ENCODE data around the gene ST6GALNAC3.
"Not testable (repeated sequence)": the region's sequence is repeated elsewhere in the genome, so short reads cannot be mapped to it uniquely, and the experiment has no call there.

The ST6GALNAC3 gene

DNA sequence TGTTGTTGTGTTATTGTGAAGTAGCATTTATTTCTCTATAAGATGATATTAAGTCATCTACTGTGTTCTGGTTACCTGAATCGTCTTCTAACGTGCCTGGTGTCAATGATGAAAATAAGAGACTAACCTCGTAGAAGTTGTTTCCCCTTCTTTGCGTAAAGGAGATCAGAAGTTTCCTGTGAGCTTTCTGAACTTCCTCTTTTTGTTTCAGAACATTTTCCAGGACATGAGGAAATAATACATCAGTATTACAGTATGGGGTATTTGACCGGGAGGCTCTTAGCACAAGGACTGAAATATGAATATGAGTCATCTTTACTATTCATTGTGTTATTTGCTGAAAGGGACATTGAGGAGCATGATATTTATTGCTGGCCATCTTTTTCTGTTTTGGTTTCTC is 1.3 kb downstream of the ST6GALNAC3 start:
- peak; percentile 37 for DNase-seq

DNA sequence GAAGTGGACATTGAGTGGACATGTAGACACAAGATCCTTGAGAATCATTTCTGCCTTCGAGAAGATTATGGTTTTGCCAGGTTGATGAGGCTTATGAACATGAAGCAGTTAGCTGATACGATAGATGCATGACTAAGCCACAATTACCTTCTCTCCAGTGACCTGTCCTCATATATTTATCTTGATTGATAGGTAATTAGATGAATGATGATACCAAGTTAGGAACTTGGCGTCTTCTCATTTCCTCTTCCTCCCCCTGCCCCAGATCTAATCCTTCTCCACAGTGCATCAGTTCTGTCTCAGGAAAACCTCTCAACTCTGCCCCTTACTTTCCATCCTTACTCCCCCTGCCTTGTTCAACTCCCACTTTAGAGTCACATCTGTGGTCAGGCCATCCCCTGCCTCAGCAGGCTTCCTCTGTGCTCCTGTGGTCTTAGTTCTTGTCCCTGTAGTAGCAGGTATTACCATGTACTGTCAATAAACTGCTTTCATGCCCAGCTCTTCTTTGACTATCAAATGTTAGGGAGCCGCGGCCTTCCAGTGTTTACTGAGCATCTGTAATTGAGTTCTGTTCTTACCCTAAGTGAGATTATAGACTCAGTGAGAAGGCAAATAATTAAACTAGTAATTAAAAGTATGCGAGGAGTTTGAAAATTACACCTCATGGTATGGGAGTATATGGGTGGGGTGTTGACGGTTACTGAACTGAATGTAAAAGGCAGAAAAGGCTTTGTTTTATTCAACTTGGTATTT is 5.1 kb downstream of the ST6GALNAC3 start:
- DNase-seq: no peak

DNA sequence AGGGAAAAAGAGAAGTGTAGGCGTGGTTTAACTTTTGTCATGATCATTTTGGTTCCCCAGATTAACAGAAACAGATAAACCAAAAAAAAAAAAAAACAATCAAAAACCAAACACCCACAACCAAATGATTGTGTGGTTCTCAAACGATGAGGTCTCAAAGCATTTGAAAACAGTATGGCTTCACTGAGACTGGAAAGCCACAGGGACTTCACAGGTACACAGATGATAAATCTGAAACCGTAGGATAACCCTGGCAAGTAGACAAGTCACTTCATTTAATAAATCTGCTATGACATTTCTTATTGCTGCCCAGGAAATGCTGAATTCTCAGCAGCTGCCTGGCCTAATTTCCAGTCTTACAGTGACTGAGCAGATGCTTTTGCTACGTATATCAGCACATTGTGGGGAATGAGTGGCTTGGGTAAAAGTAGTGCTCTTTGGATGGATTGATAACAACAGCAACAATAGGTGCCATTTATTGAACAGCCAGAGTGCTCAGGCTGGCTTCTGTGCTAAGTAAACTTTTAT is 6.1 kb downstream of the ST6GALNAC3 start:
- DNase-seq: no peak

DNA sequence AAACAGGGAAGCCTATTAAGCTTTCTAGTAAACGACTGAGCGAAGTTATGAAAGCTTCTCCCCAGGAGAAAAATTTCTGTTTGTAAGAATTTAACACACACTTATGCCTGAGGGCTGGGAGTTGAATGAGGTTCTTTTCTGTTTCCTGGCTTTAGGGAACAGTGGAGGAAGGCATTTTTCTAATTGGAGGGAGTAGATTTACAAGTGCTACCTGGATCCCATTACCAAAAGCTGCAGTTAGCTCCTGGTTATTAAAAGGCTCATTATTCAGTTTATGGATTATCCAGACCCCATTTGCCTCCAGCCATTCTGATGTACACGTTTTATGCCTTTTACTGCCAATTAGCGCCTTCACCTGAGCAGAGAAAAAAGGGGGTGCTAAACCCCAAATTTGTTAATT is 7.5 kb downstream of the ST6GALNAC3 start:
- DNase-seq: no peak

DNA sequence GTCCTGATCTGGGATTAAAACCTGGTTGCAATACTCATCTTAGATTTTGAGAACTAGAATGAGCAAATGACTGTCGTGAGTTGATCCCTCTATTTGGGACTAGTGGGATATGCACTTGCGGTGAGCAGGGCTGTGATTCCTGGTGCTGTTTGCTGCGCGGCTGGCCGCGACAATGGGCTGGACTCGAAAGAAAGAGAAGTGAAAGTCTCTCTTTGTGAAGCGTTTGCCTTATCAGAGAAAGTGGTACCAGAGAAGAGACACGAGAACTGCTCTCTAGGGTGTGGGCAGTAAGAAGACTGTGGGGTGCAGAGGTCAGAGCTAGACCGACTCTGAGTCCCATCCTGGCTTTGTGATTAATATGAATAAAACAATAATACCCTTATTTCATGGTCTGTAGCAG is 8.6 kb downstream of the ST6GALNAC3 start:
- DNase-seq: peak; percentile 67

DNA sequence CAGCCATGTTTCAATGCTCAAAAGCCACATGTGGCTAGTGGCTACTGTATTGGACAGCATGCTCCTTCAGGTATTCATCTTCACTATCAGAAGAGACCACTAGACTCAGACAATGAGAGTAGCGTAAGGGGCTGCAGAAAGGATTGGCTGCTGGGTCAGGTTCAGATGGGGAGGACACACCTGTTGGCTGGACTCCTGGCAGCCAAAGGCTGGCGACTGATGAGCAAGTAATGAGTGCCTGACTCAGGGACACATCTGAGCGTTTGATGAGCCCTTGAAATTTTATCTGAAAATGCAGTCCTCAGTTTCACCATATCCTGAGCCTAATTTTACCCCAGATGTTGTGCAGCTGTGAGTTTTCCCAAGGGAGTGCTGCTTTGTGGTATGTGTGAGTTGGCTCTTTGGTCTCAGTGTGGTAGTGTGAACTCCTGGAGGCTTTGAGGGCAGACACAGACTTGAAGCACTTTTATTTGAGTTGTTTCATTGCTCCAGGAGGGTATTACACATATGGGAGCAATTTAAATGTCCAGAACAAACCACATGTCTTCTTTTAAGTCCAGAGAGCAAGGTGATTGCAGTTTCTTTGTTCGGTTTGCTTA is 9.6 kb downstream of the ST6GALNAC3 start:
- DNase-seq: no peak

DNA sequence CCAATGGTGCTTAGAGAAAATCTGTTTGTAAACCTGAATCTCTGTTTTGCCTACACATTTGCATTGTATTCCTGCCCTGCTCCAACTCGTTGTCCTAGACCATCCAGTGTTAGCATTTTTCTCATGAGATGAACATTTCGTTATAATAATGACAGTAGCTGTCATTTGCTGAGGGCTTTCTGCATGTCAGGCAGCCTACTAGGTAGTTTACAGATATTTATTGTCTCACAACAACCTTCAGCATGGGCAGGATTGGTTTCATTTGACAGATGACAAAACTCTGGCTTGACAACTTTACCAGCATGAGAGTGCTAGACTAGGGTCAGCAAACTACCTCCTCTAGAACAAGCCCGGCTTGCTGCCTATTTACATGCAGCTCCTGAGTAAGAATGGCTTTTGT is 10.1 kb downstream of the ST6GALNAC3 start:
- DNase-seq: no peak

DNA sequence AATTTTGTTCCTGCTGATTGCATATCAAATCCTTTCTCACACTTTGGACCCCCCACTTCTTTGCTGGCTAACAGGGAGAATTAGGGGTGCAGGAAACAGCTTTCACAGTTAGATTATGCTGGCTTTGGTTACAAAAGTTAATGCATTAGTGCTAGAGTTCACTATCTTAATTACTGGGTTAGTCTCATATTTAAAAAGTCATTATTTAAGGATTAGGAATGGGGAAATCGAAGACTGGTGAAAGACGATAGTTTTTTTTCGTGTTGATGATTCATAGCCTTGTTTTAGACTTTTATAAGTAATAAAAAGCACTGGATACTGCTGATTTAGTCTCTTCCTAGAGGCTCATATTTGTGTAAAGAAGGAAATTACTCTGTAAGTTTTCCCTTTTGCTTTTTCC is 11.6 kb downstream of the ST6GALNAC3 start:
- no peak for DNase-seq

DNA sequence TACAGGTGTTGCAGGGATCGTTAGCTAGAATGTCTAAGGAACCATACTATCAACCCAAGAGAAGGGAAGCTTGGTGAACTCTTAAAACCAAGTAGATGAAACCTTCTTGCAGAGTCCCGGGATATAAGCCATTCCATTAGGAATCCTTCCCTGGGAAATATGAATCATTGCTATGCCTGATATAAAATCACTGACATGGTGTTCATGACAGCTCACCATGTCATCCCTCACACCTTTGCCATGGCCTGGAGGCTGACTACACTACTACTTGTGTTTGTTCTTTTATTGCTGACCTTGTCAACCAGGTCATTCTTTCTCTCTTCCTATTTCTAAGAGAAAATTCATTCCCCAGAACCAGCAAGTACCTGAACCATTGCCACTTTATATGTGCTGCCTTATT is 12.1 kb downstream of the ST6GALNAC3 start:
- no peak for DNase-seq

DNA sequence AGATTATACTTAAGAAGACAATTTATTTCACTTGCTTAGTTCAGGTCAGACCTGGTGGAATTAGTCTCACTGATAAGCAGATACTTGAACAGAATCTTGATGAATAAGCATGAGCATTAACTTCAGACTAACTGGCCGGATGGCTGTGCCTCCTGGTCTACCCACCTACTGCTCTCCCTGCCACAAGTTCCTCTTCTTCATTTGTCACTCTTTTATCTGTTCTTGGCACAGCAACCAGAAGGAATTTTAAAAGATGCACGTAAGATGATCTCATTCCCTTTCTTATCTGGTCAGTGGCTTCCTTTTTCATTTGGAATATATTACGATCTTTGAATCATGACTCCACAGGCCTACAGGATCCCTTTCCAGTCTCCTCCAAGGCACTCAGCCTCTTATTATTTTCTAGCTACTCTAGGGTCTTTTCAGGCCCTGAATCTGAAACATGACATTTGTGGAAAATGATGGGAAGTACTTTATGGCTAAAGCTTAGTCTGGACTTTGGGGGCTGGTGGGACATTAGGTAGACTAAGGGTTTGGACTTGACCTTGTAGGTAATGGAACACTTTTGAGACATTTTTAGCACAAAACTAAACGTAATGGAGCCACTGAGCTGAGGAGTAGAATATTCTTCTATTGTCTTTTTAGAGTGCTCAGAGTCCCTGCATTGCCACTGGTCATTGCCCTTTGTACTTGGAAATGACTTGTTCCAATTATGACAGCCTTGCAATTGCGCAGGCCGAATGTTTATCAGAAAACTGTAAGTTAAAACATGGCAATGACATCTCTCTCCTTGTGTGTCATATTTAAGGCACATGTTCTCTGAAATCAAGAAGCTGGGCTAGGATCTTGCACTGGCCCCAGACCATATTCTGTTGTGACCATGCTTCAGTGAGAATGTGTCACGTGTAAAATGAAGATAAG is 16.0 kb downstream of the ST6GALNAC3 start:
- no peak for DNase-seq

DNA sequence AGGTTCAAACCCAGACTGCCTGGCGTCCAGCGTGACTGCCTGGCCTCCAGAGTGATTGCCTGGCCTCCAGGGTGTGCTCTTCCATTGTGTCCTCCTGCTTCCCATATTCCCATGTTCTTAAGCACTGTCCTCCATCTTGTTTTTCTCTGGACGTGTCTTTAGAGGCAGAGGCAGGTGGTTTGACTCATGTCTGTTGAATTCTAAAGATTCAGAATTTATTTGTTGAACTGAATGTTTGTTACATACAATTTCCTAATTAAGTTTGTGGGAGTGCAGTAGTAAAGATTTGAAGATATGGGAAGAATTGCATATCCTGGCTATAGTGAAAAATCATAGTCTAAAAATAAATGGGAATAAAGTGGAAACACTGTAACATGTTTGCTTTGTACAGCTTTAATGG is 18.3 kb downstream of the ST6GALNAC3 start:
- no peak for DNase-seq

DNA sequence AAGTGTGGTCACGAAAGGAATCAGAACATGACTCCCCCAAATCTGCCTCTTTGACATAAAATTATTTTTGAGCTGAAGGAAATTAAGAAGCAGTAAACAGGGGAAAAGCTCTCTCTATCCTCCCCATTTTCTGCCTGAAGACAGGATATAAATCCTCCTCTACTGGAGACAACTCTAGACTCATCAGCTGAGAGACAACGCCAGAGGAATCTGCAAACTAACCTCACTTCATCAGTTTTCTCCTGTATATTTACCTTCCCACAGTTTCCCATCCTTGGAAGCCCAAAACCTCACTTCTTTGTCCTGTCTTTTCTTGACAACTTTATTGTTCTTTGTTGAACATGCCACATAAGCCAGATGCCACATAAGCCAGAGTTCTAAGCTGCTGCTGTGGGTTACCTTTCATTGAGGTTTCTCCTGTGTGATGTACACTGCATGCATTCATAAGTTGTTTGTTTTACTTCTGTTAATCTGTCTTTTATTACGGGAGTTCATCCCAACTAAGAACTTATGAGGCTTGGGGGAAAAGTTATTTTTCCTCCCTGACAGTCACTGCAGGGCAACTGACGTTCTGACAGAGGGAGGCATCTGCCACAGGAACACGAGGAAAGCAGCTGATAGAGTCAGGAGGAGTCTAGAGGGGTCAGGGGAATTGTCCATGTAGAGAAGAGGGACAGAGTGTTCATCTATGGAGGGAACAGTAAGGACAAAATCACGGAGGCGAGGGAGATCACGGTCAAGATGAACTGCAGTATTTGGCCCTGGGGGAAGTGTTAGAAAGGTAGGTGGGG is 19.2 kb downstream of the ST6GALNAC3 start:
- no peak for DNase-seq

DNA sequence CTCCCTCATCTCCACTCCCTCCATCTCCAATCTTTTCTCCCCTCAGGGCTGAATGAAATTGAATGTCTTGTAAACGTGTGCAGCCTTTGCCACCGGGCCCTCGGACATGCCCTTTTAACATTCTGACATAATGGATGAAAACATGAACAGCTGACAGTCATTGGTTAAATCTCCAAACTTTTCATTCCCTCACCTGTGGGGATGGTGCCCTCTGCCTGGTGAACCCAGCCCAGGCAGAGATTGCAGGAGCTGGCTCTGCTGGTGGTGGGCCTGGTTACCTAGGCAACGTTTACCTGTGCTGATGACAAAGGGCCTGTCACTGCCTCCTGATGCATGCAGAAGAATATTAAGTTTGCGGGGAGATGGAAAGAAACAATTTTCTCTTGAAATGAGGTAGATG is 21.3 kb downstream of the ST6GALNAC3 start:
- no peak for DNase-seq

DNA sequence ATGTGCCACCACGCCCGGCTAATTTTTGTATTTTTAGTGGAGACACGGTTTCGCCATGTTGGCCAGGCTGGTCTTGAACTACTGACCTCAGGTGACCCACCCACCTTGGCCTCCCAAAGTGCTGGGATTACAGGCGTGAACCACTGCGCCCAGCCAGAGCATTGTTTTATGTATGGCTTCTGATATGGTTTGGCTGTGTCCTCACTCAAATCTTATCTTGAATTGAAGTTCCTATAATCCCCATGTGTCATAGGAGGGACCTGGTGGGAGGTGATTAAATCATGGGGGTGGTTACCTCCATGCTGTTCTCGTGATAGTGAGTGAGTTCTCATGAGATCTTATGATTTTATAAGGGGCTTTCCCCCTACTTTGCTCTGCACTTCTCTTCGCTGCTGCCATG is 22.5 kb downstream of the ST6GALNAC3 start:
- not testable (repeated sequence) for DNase-seq

DNA sequence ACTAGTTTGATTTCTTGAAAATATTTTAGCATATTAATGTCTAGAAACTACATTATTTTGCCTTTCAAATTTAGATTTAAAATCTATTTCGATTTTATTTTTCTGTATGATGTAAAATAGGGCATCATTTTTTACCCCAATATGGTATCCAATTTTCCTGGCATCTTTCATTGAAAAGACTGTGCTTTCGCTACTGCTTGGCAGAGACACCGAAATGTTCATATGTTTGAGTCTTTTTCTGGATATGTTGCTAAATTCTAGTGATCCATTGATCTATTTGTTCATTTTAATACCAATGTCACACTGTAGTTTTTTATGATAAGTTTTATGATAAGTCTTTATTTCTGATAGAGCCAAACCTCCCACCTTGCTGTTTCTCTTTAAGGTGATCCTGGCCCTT is 24.3 kb downstream of the ST6GALNAC3 start:
- DNase-seq: no peak

DNA sequence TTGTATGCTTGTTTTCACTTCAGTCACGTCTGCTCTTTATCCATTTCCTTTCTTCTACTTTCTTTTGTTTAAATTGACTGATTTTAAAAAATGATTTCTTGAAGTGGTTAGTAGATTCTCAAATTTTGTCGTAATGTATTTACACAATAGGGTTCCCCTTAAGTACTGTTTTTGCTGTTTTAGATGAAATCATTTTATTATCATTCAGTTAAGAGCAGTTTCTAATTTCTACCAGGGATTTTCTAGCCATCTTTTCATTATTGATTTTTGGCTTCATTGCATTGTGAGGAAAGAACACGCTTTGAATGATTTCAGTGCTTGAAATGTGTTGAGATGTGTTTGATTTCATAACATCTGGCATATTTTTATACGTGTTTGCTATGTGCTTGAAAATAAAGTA is 27.0 kb downstream of the ST6GALNAC3 start:
- DNase-seq: no peak

DNA sequence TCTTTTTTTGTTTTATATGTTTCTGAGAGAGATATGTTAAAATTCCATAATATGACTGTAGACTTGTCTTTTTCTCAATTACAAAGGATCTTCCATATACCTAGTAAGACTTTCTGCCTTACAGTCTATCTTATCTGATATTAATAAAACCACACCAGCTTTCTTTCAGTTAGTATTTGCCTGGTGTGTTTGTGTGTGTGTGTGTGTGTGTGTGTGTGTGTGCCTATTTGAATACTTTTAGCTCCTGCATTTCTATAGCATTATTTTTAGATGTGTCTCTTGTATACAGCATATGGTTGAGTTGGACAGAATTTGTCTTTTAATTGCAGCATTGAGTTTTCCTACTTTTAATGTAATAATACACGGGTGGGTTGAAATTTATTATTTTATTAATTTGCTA is 27.5 kb downstream of the ST6GALNAC3 start:
- no peak for DNase-seq

DNA sequence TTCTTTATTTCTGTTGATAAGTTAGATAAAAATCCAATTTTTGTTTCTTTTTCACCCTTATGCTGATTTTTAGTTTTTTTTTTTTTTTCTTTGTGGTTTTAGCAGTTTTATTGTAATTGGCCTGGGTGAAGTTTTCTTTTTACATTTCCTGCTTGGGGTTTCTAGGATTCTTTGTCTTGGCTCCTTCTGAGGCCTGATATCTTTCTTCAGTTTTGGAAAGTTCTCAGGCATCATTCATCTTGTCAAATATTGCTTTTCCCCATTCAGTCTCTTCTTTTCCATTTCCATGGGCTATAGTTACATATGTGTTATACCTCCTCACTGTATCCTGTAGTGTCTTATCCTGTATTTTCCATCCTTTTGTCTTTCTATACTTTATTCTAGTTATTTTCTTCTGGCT is 28.5 kb downstream of the ST6GALNAC3 start:
- DNase-seq: no peak

DNA sequence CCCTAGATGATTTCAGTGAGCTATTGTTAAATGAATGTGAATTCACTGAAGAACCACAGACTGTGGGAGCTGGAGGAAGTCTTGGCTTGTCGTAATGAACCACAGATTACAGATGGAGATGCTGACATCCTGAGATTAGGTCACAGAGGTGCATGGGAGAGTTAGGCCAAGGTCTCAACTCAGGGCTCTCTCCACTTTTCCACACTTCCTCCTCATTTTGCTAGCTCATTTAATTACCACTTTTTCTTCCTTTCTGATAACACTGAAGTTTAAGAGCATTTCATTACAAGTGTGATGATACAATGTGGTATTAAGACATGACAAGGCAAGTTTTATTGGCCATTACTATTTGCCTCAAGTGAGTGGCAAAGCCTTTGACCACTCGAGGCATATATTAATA is 30.8 kb downstream of the ST6GALNAC3 start:
- DNase-seq: no peak

DNA sequence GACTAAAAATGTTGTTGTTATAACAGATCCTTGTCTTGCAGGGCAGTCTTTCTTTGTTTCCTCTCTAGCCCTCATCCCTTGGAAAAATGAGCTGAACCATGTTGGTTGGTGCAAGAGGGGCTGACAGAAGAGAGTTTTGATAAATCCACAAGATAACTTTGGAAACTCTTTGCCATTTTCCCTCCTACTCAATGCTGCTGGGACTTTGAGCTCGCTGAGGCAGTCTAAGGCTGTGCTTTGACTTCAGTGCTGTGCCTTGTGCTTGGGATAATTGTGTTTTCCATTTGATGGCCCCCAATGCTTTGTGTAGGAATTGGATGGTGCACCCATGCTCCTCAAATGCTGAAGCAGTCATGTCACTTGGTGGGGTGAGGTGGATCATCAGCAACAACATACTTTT is 31.7 kb downstream of the ST6GALNAC3 start:
- no peak for DNase-seq

DNA sequence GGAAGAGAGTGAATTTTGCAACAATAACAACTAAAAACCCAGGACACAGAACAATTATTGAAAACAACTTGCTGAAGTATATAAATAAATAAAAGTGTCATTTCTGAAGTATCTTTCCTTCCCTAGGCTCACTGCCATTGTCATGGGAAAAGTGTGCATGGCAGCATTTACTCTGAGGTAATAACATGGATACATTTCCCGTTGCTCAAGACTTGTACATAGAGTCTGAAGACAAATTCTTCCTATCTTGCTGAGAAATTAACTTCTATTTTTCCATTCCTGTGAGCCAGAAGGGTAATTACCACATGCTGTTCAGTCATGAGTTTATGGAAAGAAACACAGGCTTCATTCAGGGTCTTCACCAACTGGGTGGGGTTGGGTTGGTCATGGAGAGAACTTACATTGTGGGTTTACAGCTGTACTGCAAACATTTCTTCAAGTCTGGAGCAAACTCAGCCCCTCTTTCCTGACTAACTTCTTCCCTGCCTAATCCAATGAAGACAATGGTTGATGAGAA is 32.2 kb downstream of the ST6GALNAC3 start:
- DNase-seq: no peak

DNA sequence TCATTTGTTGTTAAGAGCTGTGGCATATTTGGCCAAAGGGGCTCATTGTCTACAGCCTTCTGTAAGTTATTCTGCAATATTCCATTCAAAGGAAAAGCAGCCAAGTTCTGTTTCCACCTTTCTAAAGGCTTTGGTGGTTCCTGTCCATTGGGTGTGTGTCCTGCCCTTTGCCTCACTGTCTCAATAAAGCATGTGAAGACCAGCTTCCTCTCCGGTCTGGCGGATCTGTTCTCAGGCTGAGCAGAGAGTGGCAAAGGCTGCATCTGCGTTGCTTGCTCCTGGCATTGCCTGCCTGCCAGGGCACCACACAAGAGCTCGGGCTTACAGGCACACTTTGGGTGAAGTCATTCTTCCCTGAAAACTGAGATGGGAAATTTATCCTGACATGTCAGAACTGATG is 34.9 kb downstream of the ST6GALNAC3 start:
- peak; percentile 42 for DNase-seq

All from midbrain (tissue), 1 donor.